Measurements from ENCODE around the gene SELENOI. TPM values are rescaled to one million over a fixed set of nuclear protein-coding genes. Genes with fewer than 3 reads are reported as not detected.

The SELENOI gene
- total and polyA plus RNA-seq, 2 of the 4 experiments (the other 2 are of a cell fraction) = 5.1 to 25.1 TPM

DNA sequence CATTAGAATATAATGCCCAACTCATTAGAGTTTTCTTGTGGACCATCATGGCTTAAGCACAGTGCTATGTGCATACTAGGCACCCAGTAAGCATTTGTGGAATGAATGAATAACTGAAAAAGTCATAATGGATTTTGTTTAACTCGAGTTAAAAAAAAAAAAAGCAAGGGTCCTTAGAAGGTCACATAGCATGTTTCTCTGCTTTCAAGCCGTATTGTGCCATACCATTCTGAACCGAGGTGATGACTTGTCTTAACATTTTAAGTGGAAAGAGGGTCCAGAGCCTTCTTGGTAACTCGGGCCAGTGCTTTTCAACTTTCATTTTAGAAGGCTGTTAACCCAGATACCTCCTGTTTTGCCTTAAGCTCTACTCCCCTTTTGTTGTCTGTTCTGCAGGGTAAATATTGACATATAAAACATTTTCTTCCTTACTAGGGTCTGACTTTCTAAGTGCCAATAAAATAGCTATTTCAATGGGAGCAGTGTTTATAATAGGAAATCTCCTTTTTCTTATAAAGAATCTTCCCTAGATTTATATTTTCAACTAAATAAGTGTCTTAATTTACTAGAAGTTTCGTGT lies 1.4 kb downstream of the SELENOI start:
- in situ Hi-C loops (cut with MboI; ENCODE audit: low sequenced_read_pairs) = loop anchor here (25.0 kb wide), 1 partner anchor 385 kb away; no protein-coding TSS in a partner anchor
- H3K18ac ChIP-seq (ENCODE audit: low read depth, low read length) = no peak overlapping the region

More for the DNA sequence above, 1.4 kb downstream of the SELENOI start:
- no TSS peak for BruUV-seq (replicated peaks)
- H2BK5ac ChIP-seq (ENCODE audit: low read depth, low read length, poor library complexity, severe bottlenecking) = peak overlapping the region; percentile 25
- H3K9ac ChIP-seq (ENCODE audit: low read depth, low read length) = peak overlapping the region; percentile 63
- H4K8ac ChIP-seq (ENCODE audit: low read depth in 2 of 2, low read length in 2 of 2) = peak overlapping the region in 1 of 2 experiments; percentile 7; a peak in 1 of 4 replicates
- H3K27ac ChIP-seq (ENCODE audit: insufficient read depth, low read length) = peak overlapping the region; percentile 38; the same call in 1 of the 2 replicates
- no peak overlapping the region for H2BK15ac ChIP-seq (ENCODE audit: low read depth, low read length)
- peak overlapping the region; percentile 67 for H3K4me3 ChIP-seq (ENCODE audit: insufficient read depth, low read depth, low read length)
- 7% methylated on average over 3 of the region's 5 CpGs; no CpG with 5 or more reads in 1 of the 2 experiments for WGBS, 2 experiments (ENCODE audit: extremely low coverage in 2 of 2, insufficient read length in 1 of 2)
- H4K5ac ChIP-seq (ENCODE audit: low read depth, low read length) = no peak overlapping the region
- no peak overlapping the region for H2AK9ac ChIP-seq (replicated peaks; ENCODE audit: low read depth, low read length, poor library complexity)
- H2BK20ac ChIP-seq (ENCODE audit: low read depth, low read length) = no peak overlapping the region
- peak overlapping the region; percentile 96 for H3K4me2 ChIP-seq (ENCODE audit: low read depth, low read length)
- 0 out of 2 replicates have a peak overlapping the region, but pooled peaks have one; percentile 42 for H3K4ac ChIP-seq (ENCODE audit: low read depth, low read length)
- dilution Hi-C loops (cut with HindIII; ENCODE audit: low sequenced_read_pairs, unreplicated experiment) = no loop called here
- 0 out of 2 replicates have a peak overlapping the region, but pooled peaks have one; percentile 21 for H2AK5ac ChIP-seq (ENCODE audit: low read depth, low read length)
- H3K27me3 ChIP-seq (ENCODE audit: control insufficient read depth, insufficient read depth, low read length) = no peaks in the 10 kb centered on the region
- TF ChIP-seq RCOR1 (IDR thresholded peaks at IDR 0.05; ENCODE audit: insufficient replicate concordance, low read length) (no peak), CEBPB (IDR thresholded peaks at IDR 0.05; ENCODE audit: low read depth, low read length) (no peak), ELK1 (IDR thresholded peaks at IDR 0.05; ENCODE audit: borderline replicate concordance, low read depth, low read length) (no peak), POLR2A (IDR thresholded peaks at IDR 0.05; ENCODE audit: low read depth, low read length) (0 out of 2 replicates have a peak, but pooled peaks have one; percentile 1)
- no peaks in the 10 kb centered on the region for H3K9me3 ChIP-seq (ENCODE audit: control insufficient read depth, insufficient read depth, low read length)
- H3K14ac ChIP-seq (replicated peaks; ENCODE audit: low read depth, low read length) = 0 out of 2 replicates have a peak overlapping the region, but pooled peaks have one; percentile 84
- H4K20me1 ChIP-seq (ENCODE audit: insufficient read depth, low read length) = peaks cover 14% of the 10 kb centered on the region
- H4K91ac ChIP-seq (ENCODE audit: insufficient read depth, low read depth, low read length) = no peak overlapping the region
- intact Hi-C loops (cut with micrococcal nuclease) = loop anchor here (1.0 to 10.0 kb wide), 5 partner anchors 8 to 397 kb away; partner anchors contain the start of genes HADHA and HADHB
- no peaks in the 10 kb centered on the region for H3K4me1 ChIP-seq (ENCODE audit: control insufficient read depth, insufficient read depth, low read length)
- ChIA-PET CTCF (no interaction called here), POLR2A (ENCODE audit: unreplicated experiment) (no interaction called here)
- no peak overlapping the region for H2AFZ ChIP-seq (replicated peaks; ENCODE audit: low read length, poor library complexity)
- H3K79me1 ChIP-seq (ENCODE audit: low read depth in 1 of 2, low read length in 2 of 2) = peaks cover 22 to 59% of the 10 kb centered on the region in 2 experiments; a peak in 3 of 4 replicates
- no peak overlapping the region for H2BK120ac ChIP-seq (ENCODE audit: low read depth, low read length)
- DNase-seq = peak; percentile 33
- no peak for ATAC-seq (ENCODE audit: low read depth)
- no peaks in the 10 kb centered on the region for H3K9me1 ChIP-seq (ENCODE audit: insufficient read depth, low read length)
- H3K36me3 ChIP-seq (ENCODE audit: control insufficient read depth, insufficient read depth, low read length) = no peaks in the 10 kb centered on the region
- peak overlapping the region; percentile 89; the same call in 1 of the 2 replicates for H3K23ac ChIP-seq (ENCODE audit: low read depth, low read length)
- 0 out of 2 replicates have a peak overlapping the region, but pooled peaks have one; percentile 79 for H3K56ac ChIP-seq (ENCODE audit: extremely low read depth, insufficient read depth, low read length)
